ENCODE measurements around the gene DPY19L1. TPM values are rescaled to one million over a fixed set of nuclear protein-coding genes. Genes with fewer than 3 reads are reported as not detected.
"Not testable (repeated sequence)": the region's sequence is repeated elsewhere in the genome, so short reads cannot be mapped to it uniquely, and the experiment has no call there.

The DPY19L1 gene
- total RNA-seq, 2 experiments from 2014 or later: 16.0 to 21.1 TPM

DNA sequence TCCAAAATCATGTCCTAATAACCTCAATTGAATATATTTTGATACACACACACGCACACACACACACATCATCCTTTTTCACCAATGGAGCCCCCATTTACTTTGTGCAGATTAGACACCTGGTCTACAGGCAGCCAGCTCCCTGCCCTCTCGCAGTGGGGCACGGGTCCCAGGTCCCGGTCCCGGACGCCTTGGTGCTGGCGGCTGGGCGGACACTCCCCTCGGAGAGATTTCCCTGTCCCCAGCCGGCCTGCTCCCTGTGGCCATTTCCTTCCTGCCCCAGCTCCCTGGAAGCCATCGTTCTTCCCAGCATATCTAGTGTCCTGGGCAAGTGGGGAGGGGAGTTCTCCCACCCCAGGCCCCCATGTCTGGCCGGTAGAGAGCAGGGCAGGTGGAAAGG, 14.6 kb downstream of the DPY19L1 start:
- H3K27me3 Mint-ChIP-seq: no peaks in the 10 kb centered on the region
- H3K4me1 Mint-ChIP-seq: peaks cover 9% of the 10 kb centered on the region
- CTCF ChIA-PET: no interaction called here

DNA sequence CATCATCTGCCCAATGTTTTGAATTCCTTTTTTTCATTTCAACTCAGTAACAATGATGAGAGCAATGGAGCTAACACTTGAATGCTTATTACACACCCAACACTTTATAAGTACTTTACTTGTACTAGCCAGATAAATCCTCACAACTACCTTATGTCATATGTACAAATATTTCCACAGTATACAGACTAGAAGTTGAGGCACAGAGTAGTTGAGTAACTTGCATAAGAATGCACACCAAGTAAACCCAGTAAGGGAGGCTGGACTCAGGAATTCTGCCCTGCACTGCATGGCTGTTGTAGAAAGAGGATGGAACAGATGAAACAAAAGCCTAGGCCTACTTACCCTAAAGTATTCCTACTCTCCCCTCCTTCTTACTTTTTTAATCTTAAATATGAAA, 15.8 kb downstream of the DPY19L1 start:
- CTCF ChIA-PET: no interaction called here
- no peaks in the 10 kb centered on the region for H3K9me3 Mint-ChIP-seq (ENCODE audit: low read depth)
- H3K4me3 Mint-ChIP-seq: no peak overlapping the region
- peaks cover 9% of the 10 kb centered on the region for H3K4me1 Mint-ChIP-seq
- H3K36me3 Mint-ChIP-seq: peaks cover 5% of the 10 kb centered on the region
- ATAC-seq (no peak), DNase-seq (no peak)
- no peaks in the 10 kb centered on the region for H3K27me3 Mint-ChIP-seq
- no peak overlapping the region for H3K27ac Mint-ChIP-seq

More for the DNA sequence above, 14.6 kb downstream of the DPY19L1 start:
- Mint-ChIP-seq H3K4me3 (no peak overlapping the region), H3K36me3 (no peaks in the 10 kb centered on the region), H3K9me3 (ENCODE audit: low read depth) (no peaks in the 10 kb centered on the region), H3K27ac (no peak overlapping the region)
- no peak for DNase-seq
- no peak for ATAC-seq

DNA sequence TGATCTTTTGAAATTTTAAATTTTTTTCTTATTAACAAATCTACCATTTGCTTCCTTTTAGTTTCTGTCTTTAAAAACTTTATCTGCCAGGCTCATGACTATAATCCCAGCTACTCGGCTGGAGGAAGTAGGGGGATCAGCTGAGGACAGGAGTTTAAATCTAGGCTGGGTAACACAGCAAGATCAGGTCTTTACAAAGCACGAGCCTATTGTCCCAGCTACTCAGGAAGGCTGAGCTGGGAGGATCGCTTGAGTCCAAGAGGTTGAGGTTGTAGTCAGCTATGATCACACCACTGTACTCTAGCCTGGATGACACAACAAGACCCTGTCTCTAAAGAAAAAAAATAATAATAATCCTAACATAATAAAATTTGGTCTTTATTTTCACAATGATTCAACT, 17.5 kb downstream of the DPY19L1 start:
- CTCF ChIA-PET: no interaction called here
- peaks cover 13% of the 10 kb centered on the region for H3K36me3 Mint-ChIP-seq
- no peak overlapping the region for H3K27ac Mint-ChIP-seq
- no peak for DNase-seq
- no peaks in the 10 kb centered on the region for H3K9me3 Mint-ChIP-seq (ENCODE audit: low read depth)
- H3K4me3 Mint-ChIP-seq: no peak overlapping the region
- no peaks in the 10 kb centered on the region for H3K27me3 Mint-ChIP-seq
- peaks cover 6% of the 10 kb centered on the region for H3K4me1 Mint-ChIP-seq
- ATAC-seq: no peak

DNA sequence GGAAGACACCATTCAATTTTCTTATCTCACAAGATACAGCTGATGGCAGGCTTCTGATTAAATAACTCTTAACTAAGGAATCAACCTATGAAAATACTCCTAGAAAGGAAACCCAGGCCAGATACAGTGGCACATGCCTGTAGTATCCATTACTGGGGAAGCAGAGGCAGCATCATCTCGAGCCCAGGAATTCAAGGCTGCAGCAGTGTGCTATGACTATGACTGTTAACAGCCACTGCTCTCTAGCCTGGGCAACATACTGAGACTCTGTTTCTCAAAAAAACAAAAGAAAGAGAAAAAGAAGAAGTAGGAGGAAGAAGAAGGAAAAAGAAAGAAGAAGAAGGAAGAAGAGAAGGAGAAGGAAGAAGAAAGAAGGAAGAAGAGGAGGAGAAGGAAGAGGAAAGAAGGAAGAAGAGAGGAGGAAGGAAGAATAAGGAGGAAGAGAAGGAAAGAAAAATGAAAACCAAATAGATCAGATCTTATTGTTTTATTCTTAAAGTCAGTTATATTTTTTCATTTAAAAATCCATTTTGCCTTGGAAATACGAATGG, 18.0 kb downstream of the DPY19L1 start:
- Mint-ChIP-seq H3K4me1 (peaks cover 3% of the 10 kb centered on the region), H3K27me3 (no peaks in the 10 kb centered on the region), H3K4me3 (no peak overlapping the region), H3K27ac (no peak overlapping the region), H3K36me3 (peaks cover 14% of the 10 kb centered on the region), H3K9me3 (ENCODE audit: low read depth) (no peaks in the 10 kb centered on the region)
- no peak for ATAC-seq
- DNase-seq: no peak
- CTCF ChIA-PET: no interaction called here

DNA sequence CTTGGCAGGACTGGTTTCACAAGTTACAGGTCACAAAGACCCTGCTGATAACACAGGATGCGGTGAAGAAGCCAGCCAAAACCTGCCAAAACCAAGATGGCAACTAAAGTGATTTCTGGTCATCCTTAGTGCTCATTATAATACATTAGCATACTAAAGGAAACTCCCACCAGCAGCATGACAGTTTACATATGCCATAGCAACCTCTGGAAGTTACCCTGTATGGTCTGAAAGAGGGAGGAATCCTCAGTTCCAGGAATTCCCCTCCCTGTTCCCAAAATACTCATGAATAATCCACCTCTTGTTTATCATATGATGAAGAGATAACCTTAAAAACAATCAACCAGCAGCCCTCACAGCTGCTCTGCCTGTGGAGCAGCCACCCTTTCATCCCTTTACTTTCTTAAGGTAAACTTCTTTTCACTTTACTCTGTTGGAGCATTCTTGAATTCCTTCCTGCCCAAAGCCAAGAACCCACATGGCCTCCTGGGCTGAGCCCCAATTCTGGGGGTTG, 21.9 kb downstream of the DPY19L1 start:
- no peak overlapping the region for H3K27ac Mint-ChIP-seq

DNA sequence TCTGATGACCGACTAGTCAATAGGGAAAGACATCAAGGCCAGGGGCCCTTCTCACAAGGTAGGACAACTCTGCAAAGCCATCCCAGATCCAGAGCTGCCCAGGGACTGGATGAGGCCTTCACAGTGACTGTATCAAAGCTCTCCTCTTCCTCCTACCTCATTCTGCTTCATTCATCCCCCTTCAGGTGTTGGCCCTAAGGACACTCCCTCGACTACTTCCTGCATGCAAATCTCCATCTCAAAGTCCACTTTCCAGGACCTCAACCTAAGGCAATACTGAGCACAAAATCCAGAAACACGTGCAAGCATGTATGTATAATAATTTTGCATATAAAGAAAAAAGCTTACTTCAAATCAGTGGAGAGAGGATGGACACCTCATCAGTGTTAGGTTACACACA, 25.1 kb downstream of the DPY19L1 start:
- no peaks in the 10 kb centered on the region for H3K27me3 Mint-ChIP-seq
- no peaks in the 10 kb centered on the region for H3K4me1 Mint-ChIP-seq
- H3K27ac Mint-ChIP-seq: no peak overlapping the region
- CTCF ChIA-PET: no interaction called here
- no peaks in the 10 kb centered on the region for H3K9me3 Mint-ChIP-seq (ENCODE audit: low read depth)
- H3K4me3 Mint-ChIP-seq: no peak overlapping the region
- ATAC-seq (no peak), DNase-seq (no peak)
- peaks cover 19% of the 10 kb centered on the region for H3K36me3 Mint-ChIP-seq

More for the DNA sequence above, 21.9 kb downstream of the DPY19L1 start:
- Mint-ChIP-seq H3K9me3 (ENCODE audit: low read depth) (no peaks in the 10 kb centered on the region), H3K27me3 (no peaks in the 10 kb centered on the region), H3K36me3 (peaks cover 16% of the 10 kb centered on the region), H3K4me1 (peaks cover 2% of the 10 kb centered on the region), H3K4me3 (no peak overlapping the region)
- DNase-seq (no peak), ATAC-seq (no peak)
- CTCF ChIA-PET: no interaction called here

DNA sequence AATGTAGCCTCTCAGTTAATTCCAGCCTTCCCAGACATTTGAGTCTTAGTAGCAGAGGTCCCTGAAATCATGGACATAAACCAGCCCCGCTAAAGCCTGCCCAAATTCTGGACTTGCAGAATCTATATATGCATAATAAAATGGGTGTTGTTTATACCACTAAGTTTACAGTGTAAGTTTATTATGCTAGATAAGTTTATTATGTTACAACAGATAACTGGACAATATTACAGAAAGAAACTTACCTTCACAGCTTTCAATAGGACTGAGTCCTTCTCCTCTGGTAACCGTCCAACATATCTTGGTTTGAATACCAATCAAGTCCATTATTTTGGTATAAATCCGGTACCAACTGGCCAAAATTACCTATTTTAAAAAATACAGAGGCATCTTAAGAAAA, 26.2 kb downstream of the DPY19L1 start:
- no peak for DNase-seq
- H3K27ac Mint-ChIP-seq: no peak overlapping the region
- no peaks in the 10 kb centered on the region for H3K9me3 Mint-ChIP-seq (ENCODE audit: low read depth)
- CTCF ChIA-PET: no interaction called here
- no peak overlapping the region for H3K4me3 Mint-ChIP-seq
- no peaks in the 10 kb centered on the region for H3K27me3 Mint-ChIP-seq
- H3K36me3 Mint-ChIP-seq: peaks cover 12% of the 10 kb centered on the region
- no peak for ATAC-seq
- H3K4me1 Mint-ChIP-seq: no peaks in the 10 kb centered on the region

DNA sequence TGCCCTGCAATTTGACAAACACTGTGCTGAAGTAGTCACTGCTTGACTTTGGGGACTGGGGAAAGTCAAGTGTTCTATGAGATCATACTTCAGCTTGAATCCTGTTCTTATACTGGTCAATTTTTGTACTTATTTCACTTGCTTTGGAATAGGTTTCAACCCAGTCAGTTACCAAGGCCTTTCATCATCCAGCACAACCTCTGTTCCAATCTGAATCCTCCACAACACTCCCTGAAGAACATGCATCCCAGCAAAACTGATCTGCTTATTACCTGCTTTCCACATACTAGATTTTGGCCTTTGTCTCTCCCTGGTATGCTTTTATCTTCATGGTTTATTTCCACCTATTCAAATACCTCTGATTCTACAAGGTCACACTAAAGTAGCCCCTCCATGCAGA, 29.5 kb downstream of the DPY19L1 start:
- DNase-seq (no peak), ATAC-seq (no peak)
- no peak overlapping the region for H3K27ac Mint-ChIP-seq
- no peaks in the 10 kb centered on the region for H3K4me1 Mint-ChIP-seq
- peaks cover 10% of the 10 kb centered on the region for H3K36me3 Mint-ChIP-seq
- CTCF ChIA-PET: no interaction called here
- no peak overlapping the region for H3K4me3 Mint-ChIP-seq
- no peaks in the 10 kb centered on the region for H3K9me3 Mint-ChIP-seq (ENCODE audit: low read depth)
- no peaks in the 10 kb centered on the region for H3K27me3 Mint-ChIP-seq

DNA sequence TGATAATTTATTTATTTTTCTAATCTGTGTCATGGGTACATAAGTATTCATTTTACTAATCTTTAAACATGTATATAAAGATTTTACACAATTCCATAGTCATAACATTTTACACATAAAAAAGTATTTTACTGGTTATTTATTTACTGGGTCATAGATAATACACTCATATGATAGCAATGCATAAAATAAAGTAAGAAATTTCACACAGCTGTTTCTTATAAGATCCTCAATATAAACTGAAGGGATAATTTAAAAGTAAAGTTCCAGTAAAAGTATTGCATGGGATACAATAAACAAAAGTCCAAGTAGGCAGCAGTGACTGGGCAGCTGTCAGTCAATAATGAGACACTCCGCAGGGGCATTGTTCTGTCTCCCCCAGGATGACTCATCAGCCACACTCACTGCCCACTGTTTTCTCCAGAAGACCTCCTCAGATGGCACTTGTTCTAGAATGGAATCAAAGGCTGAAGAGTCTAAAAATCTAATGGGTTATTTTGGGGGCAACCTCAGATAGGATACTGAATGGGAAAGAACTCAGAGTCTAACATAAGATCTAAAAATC, 32.7 kb downstream of the DPY19L1 start:
- no peak for ATAC-seq
- Mint-ChIP-seq H3K4me3 (no peak overlapping the region), H3K9me3 (ENCODE audit: low read depth) (no peaks in the 10 kb centered on the region), H3K27ac (no peak overlapping the region), H3K27me3 (no peaks in the 10 kb centered on the region), H3K36me3 (peaks cover 10% of the 10 kb centered on the region), H3K4me1 (no peaks in the 10 kb centered on the region)
- CTCF ChIA-PET: no interaction called here
- DNase-seq: no peak

DNA sequence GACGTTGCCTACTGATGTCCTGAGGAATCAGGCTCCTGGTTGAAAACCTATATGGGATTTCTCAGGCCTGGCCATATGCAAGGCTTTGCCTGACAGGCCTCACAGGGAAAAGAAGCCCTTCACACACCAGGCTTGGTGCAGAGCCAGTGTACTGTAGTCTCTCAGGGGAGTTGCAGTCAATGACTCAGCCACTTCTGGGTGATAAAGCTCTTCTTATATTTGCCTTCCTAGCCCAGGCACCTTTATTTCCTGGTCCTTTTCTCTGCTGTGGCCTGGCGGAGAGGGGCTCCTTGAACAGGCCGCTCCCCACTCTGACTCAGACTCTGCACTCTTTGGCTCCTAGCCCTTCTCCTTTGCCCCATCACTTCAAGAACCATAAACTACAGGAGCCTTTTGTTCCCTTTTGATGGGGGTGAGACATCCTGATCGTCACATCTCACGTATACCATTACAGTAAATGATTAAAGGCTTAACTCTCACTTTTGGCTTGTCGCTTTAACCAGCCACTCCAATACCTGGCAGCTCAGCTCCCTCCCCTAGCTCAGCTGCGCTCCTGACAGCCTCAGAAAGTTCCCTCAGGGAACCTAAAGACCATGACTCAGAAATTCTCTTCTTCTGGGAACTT, 33.5 kb downstream of the DPY19L1 start:
- ATAC-seq (no peak), DNase-seq (no peak)
- no peak overlapping the region for H3K4me3 Mint-ChIP-seq
- no peaks in the 10 kb centered on the region for H3K9me3 Mint-ChIP-seq (ENCODE audit: low read depth)
- peaks cover 10% of the 10 kb centered on the region for H3K36me3 Mint-ChIP-seq
- no peaks in the 10 kb centered on the region for H3K4me1 Mint-ChIP-seq
- H3K27me3 Mint-ChIP-seq: no peaks in the 10 kb centered on the region
- no peak overlapping the region for H3K27ac Mint-ChIP-seq
- CTCF ChIA-PET: no interaction called here

DNA sequence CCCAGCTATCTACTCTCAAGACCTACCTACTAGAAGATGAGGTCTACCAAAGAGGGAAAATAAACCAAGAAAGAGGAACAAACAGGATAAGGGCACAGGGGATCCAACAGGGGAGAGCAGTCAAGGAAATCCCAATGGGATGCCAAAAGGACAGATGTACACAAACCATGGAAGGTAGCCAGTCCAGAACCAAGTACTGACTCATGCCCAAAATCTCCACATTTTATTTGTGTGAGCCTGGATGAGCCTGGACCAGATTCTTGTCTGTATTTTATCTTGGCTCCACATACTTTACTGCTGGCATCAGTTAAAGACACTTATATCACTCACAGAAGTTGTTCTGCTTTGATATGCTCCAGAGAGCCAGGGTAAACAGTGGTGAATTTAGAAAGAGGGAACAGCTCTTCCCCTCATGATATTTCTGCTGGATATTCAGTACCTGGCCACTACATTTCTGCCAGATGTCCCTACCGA, 34.1 kb downstream of the DPY19L1 start:
- H3K36me3 Mint-ChIP-seq; CTCF ChIA-PET; H3K4me1 Mint-ChIP-seq; H3K9me3 Mint-ChIP-seq (ENCODE audit: low read depth); H3K4me3 Mint-ChIP-seq; DNase-seq; H3K27ac Mint-ChIP-seq; H3K27me3 Mint-ChIP-seq; ATAC-seq: not testable (repeated sequence)

DNA sequence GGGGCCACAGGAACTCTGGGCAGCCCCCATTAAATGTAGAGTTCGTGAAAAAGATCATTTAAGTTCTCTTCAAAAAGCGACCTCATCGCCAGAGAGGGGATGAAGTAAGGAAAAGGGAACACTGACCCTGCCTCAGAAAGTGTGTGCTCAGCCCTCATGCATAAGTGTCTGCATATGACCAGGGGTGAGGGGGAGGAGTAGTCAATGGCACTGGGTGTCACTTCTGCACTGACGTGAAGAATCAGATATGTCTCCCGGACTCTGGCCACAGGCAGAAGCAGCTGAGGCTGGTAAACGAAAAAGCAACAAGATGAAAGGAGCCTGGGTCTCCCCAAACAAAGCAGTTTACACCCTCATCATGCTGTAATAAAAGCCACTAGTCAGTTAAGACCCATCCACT, 39.0 kb downstream of the DPY19L1 start:
- H3K4me1 Mint-ChIP-seq; H3K27ac Mint-ChIP-seq; ATAC-seq; CTCF ChIA-PET; H3K4me3 Mint-ChIP-seq; H3K9me3 Mint-ChIP-seq (ENCODE audit: low read depth); DNase-seq; H3K27me3 Mint-ChIP-seq; H3K36me3 Mint-ChIP-seq: not testable (repeated sequence)

DNA sequence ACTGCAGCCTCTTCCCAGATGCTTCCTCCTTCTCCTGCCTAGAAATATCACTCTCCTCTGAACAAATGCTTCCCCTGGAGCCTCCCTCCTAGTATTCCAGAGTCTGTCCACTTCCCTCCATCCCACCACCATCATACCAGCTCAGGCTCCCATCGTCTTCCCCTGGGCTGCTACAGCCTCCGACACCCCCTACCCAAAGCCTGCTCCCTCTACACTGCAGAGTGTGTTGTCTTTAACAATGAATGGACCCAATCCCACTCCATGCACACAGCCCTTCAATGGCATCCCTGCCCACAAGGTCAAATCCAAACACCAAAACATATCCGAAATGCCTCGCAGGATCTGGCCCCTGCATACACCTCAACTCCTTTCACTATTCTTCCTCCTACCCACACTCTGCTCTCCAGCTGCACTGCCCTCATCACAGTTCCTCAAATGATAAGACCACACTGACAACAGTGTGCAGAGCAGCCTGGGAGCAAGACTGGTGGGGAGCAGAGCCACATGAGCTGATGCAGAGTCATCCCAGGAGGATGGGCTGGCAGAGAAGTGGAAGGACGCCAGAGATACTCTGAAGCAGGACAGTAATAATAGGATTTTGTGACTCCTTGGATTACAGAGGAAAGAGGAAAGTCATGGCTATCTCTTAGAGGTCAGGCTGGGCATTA, 40.7 kb downstream of the DPY19L1 start:
- H3K4me3 Mint-ChIP-seq; H3K27ac Mint-ChIP-seq; H3K27me3 Mint-ChIP-seq; H3K9me3 Mint-ChIP-seq (ENCODE audit: low read depth); DNase-seq; CTCF ChIA-PET; H3K36me3 Mint-ChIP-seq; ATAC-seq: not testable (repeated sequence)
- peaks cover 18% of the 10 kb centered on the region for H3K4me1 Mint-ChIP-seq

DNA sequence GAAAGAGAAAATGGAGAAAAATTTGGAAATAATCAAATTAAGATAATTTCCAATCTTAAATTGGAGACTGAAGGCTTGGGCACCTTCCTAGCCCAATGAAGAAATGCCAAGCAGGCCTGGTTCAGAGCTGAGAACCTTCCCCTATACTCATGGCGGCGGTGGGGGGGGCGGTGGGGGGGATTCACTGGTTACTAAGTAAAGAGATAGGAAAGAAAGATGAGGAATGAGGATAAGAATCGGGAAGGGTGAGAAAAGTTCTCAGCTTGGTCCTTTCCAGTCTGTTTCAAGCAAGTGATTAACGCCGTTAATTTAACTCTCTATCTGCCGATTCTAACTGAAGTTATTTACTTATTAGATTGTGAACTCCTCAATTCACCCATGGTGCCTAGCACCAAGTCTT, 41.5 kb downstream of the DPY19L1 start:
- Mint-ChIP-seq H3K27ac (no peak overlapping the region), H3K36me3 (peaks cover 1% of the 10 kb centered on the region), H3K4me3 (no peak overlapping the region), H3K9me3 (ENCODE audit: low read depth) (no peaks in the 10 kb centered on the region), H3K4me1 (peaks cover 25% of the 10 kb centered on the region), H3K27me3 (no peaks in the 10 kb centered on the region)
- CTCF ChIA-PET: interaction anchor here (0.7 kb wide), 1 partner anchor 254 kb away, joined by 3 read pairs; no protein-coding TSS in a partner anchor
- ATAC-seq: no peak
- DNase-seq: no peak

All from activated CD8-positive, alpha-beta memory T cell treated with anti-CD3 and anti-CD28 coated beads, Interleukin-2, amount 10 ng/mL, durations not matched to agents 7 days and 5 days (primary cell).